ENCODE measurements around the gene CIPC.

GRCh38 chr14:77140359-77141213, 42.5 kb downstream of the CIPC start:
- TF ChIP-seq CTCF (conservative IDR thresholded peaks at IDR 0.05; ENCODE audit: low read length) (no peak), EZH2phosphoT487 (IDR thresholded peaks at IDR 0.05; ENCODE audit: borderline replicate concordance) (no peak)

Measured in Loucy (cell line).